SK-N-DZ (cell line): Measurements from ENCODE around the gene GMDS.
A peak's percentile ranks its signal among the peaks of the same experiment; 100 is the strongest.

Experiments
- DNase-seq: peaks from one replicate; pipeline ENCODE4 v3.0.0-alpha.2; 2015; ENCODE audit warnings: low spot score

The GMDS gene

GRCh38 chr6:1605893-1606779 is 639.3 kb downstream of the GMDS start:
- no peak for DNase-seq

GRCh38 chr6:1605004-1605892 is 640.2 kb downstream of the GMDS start:
- no peak for DNase-seq

- peak; percentile 76 for DNase-seq
Observed at GRCh38 chr6:1604158-1605003, 641.0 kb downstream of the GMDS start.

GRCh38 chr6:1603708-1604107 is 641.7 kb downstream of the GMDS start:
- DNase-seq = no peak

GRCh38 chr6:1602049-1602713 is 643.2 kb downstream of the GMDS start:
- DNase-seq = no peak

GRCh38 chr6:1601158-1602048 is 644.0 kb downstream of the GMDS start:
- DNase-seq = no peak

GRCh38 chr6:1600764-1601157 is 644.6 kb downstream of the GMDS start:
- DNase-seq = no peak

GRCh38 chr6:1600063-1600763 is 645.2 kb downstream of the GMDS start:
- DNase-seq = peak; percentile 57

GRCh38 chr6:1599469-1599868 is 645.9 kb downstream of the GMDS start:
- DNase-seq = no peak

GRCh38 chr6:1598886-1599285 is 646.5 kb downstream of the GMDS start:
- no peak for DNase-seq

- DNase-seq = no peak
Observed at GRCh38 chr6:1598433-1598832, 647.0 kb downstream of the GMDS start.

- DNase-seq = no peak
Observed at GRCh38 chr6:1597924-1598323, 647.5 kb downstream of the GMDS start.

- no peak for DNase-seq
Observed at GRCh38 chr6:1597121-1597744, 648.2 kb downstream of the GMDS start.

- DNase-seq = peak; percentile 57
Observed at GRCh38 chr6:1596088-1596852, 649.1 kb downstream of the GMDS start.

- no peak for DNase-seq
Observed at GRCh38 chr6:1595271-1596087, 649.9 kb downstream of the GMDS start.

GRCh38 chr6:1594445-1595200 is 650.8 kb downstream of the GMDS start:
- DNase-seq = no peak

- DNase-seq = no peak
Observed at GRCh38 chr6:1593958-1594314, 651.5 kb downstream of the GMDS start.
